ENCODE measurements around the gene SYNDIG1L.

SYNDIG1L gene

DNA sequence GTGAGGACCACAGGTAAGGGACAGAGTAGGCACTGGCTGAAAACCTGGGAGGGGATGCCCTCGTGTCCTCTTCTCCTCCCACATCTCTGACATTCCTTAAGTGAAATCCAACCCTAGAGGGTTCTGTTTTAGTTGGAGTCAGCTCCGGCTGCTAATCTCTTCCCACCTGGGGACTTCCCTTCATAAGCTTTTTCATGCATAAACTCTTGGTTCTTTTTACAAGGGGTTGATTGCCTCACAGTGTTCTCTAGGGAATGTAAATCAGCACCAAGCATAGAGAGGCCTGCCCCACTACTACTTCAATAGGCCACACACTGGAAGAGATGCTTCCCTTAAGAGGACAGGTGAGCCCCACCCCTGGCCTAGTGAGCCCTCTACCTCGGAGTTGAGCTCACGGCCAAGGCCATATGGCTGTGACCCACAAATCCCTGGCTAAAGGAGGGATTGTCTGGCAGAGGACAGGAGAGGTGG is 3.2 kb upstream of the SYNDIG1L start:
- no peak for DNase-seq (ENCODE audit: low read depth)

DNA sequence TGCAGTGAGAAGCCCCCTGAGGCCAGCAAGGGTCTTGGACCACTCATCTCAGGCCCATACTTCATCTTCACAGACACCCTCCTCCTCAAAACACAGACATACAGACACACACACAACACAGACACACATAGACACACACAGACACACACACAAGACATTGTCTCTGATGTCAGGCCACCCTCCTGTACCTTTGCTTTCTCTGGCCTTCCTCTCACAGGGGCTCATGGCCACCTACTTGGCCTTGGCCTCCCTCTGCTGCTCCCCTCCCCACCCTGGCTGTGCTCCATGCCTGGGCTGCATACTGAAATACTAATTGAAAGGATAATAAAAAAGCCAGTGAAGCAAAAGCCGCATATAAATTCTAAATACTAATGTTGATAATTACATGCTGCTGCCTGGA is 1.6 kb upstream of the SYNDIG1L start:
- DNase-seq (ENCODE audit: low read depth): no peak

DNA sequence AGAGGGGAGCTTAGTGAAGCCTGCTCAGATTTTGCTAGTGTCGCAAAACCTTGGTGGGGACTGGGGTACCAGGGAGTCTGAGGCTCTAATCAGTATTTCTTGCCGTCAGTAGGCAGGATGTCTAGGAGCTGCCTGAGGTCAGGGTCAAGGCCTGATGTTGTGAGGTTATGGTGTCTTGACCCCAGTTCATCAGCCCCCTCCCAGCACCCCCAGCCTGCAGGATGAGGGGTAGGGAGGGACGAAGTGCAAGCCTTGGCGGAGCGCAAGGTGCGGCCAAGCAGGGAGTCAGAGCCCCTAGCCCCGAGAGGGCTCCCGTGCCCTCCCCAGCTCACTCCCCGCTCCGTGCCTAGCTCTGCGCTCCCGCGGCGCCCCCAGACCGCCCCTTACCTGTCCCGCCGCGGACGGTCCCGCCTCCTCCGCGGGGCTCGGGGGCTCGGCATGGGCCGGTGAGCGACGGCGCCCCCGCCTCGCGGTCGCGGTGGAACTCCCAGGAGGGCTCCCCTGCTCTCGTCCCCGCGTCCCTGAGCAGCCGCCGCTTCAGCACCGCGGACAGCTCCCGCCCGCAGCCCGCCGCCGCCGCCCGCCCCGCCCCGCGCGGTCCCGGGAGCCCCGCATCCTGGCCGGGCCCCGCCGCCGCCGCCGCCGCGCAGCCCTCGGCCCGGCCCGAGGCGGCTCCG is 347 bp downstream of the SYNDIG1L start:
- peak; percentile 19 for DNase-seq (ENCODE audit: low read depth)

DNA sequence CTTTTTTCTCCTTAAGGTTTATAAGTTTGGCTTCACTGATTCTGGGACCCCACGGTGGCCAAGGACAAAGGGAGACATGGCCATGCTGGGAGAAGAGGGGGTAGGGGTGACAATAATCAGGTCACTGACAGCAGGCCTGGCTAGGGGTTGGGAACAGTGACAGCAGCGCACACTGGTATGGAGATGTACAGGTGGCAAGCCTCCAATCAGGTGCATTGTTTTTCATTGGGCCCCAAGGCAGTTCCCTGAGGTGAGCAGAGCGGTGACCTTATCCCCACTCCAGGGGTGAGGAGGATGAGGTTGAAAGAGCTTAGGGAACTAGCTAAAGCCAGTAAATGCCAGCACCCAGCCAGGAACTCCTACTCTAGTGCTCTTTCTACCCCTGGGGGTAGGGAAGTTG is 1.4 kb downstream of the SYNDIG1L start:
- no peak for DNase-seq (ENCODE audit: low read depth)

DNA sequence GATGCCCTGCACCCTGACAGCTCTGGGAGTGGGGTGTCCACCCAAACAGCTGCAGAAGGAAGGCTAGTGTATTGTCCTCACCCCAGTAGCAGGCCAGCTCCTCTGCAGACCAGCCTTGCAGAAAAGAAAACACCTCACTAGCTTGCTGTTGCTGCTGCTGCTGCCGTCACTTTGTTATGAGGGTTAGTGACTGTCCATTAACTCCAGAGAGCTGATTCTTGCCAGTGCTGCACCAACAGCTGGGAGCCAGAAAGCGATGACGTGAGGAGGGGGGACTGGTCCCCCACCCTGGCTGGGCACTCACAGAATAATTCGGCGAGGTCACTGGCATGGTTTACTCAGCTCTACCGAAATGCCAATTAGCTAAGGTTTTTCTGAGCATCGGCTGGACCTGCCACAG is 2.8 kb downstream of the SYNDIG1L start:
- no peak for DNase-seq (ENCODE audit: low read depth)

DNA sequence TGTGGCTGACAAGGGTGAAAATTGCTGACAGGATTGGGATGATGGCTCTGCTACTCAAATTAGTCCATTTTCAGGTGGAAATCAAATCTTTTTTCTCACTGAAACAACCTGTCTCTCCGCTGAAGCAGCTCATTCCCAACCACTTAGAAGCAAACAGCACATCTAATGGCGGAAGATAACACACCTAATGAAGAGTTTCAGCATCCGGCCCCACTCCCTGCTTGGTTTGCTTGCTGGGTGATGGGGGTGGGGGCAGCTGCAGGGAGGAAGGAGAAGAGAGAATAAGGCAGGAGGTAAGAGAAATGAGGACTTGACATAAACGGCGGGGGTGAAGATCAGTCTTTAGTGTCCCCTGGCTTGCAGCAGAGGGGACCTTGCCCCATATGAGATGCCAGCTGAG is 4.0 kb downstream of the SYNDIG1L start:
- DNase-seq (ENCODE audit: low read depth): no peak

DNA sequence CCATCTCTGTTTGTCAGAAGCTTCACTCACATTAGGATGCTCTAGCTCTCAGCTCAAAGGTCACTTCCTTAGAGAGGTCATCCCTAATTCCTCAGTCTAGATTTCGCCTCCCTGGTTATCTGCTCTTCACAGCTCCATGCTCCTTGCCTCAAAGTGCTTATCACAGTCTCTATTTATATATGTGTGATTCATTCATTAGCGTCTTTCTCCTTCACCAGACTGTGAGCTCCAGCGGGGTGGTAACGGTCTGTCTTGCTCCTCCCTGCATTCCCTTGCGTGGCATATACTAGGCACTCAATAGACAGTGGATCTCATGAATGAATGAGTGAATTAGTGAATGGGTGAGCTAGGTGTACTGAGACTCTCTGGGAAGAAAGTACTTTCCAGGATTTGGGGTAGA is 6.9 kb downstream of the SYNDIG1L start:
- no peak for DNase-seq (ENCODE audit: low read depth)

DNA sequence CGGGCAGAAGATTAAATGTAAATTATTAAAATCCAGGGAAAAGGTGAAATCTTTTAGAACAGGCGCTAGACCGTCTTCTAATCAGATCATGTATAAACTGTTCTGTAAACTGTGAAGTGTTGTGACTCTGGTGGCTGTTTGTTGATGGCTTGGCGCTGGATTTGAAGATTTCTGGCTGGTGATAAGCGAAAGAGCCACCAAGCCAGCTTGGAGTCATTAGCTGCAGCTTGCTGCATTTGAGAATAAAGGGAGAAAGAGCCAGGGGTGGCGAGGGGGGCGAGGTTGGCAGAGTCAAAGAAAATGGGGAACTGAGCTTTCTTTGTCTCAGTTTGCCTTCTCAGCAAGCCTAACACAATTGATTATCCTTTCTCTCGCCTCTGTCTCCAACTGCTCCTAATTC is 8.0 kb downstream of the SYNDIG1L start:
- no peak for DNase-seq (ENCODE audit: low read depth)

DNA sequence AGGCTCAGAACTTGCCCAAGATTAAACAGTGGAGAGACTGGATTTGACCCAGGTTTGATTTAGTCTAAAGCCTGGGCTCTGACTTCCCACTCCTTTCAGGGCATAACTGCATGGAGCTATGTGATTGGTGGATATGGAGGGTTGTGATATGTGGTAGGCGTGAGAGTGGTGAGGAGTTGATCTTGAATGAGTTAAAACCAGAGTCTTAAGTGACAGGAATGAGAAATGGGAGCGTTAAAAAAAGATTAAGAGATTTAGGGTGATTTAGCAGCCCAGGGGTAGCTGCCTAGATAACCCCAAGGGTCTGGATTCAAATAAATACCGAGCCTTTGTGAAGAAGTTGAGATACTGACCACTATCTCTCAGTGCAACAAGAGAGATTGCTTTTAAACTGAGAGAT is 8.4 kb downstream of the SYNDIG1L start:
- DNase-seq (ENCODE audit: low read depth): no peak

DNA sequence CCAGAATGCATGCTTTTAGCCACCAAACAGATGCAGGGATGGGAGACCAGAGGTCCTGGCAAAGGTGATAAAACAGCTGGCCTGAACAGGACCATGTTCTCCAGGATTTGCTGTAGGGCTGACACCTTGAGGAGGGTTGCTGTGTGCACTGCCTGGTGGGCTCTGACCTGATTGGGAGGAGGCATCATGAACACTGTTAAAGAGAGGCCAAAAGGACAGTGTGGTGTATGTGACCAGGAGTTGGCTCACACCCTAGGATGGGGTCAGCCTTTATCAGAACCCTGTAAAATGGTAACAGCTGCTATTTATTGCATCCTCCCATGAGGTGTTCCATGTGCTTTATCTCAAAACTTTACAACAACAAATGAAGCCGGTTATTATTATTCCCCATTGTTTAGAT is 8.8 kb downstream of the SYNDIG1L start:
- no peak for DNase-seq (ENCODE audit: low read depth)

DNA sequence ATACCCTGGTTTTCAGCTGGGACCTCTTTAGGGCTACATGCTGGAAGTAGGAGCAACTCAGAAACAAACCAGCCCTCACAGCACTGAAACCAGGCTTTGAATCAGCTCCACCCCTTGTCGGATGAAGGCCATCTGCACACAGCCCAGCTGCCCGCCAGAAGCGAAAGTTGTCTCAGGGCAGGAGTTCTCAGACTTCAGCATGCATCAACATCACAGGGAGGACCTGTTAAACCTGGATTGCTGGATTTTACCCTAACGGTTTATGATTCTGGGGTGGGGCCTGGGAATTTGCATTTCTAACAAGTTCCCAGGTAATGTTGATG is 10.9 kb downstream of the SYNDIG1L start:
- DNase-seq (ENCODE audit: low read depth): no peak

DNA sequence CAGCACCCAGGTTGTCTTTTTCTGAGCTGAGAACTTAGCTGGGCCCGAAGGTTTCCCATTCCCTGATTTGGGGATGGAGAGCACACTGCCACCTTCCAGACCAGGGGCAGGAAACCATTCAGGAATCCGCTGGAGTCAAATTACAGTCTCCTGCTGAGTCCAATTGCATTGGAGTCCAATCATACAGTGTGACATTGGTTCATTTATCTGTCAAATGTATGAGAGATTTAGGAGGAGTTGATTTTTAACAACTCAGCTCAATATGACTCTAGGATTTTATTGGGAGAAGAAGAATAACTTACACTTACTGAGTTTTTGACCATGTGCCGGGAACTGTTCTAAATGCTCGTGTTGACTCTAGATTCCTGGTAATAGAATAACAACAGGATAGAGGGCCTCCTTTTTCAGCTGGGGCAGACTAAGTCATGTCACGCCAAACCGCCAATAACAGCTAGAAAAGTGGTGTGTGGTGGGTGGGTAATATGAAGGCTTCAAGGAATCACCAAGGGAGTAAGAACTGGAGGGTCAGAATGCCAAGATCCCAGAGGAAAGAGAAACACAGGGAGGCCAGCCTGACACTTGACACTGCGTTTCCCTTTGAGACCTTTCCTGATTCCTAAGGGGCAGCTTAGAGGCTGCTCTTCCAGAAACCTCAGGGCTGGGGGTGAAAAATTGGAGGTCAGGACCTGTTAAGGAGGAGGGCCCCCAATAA is 11.5 kb downstream of the SYNDIG1L start:
- no peak for DNase-seq (ENCODE audit: low read depth)

DNA sequence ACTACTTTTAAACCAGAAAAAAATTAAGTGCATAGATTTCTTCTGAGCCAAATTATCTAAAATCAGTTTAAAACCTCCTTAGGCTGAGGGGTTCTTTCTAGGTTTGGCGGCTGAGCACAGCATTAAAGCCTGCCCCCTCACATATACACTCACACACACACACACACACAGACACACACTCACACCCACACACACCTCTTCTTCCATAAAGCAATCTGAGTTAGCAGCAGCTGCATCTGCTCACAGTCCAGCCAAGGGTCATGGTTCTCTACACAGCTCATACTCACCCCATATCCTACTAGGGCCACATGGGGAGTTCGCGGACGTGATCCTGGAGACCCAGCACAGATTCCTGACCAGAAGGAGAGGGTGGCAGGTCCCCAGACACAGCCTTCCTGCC is 12.4 kb downstream of the SYNDIG1L start:
- DNase-seq (ENCODE audit: low read depth): no peak

DNA sequence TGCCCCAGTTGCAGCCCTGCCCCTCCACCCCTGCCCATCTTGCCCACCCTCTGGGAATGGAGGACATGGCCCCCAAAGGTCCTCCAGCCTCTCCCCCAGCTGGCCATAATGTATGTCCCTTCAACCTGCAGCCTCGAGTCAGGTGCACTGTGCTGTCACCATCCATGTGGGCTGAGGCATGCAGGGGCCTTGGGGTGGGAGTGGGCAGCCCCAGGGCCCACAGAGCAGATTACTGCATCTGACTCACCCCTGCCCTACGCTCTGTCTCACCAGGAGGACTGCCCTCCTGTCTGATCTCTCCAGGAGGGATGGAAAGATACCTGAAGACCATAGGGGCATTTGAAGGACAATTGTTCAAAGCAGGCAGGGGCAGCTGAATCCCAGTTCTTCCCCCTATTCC is 13.3 kb downstream of the SYNDIG1L start:
- DNase-seq (ENCODE audit: low read depth): no peak

DNA sequence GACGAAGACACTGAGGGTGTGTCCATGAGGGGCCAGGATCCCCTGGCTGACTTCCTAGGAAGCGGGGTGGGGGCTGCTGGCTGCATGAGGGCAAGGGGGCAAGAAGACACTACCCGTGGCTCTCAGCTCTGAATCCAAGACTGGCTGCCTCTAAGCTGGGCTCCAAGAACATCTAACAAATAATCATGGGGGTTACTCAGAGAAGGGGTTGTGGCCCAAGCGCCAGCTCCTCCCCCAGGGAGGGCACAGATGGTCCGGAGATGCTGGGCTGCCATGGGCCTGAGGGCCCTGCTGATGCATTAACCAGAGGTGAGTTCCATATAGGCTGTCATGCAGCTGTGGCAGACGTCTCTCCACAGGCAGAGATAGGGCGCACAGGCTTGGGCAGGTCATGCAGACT is 14.3 kb downstream of the SYNDIG1L start:
- DNase-seq (ENCODE audit: low read depth): no peak

DNA sequence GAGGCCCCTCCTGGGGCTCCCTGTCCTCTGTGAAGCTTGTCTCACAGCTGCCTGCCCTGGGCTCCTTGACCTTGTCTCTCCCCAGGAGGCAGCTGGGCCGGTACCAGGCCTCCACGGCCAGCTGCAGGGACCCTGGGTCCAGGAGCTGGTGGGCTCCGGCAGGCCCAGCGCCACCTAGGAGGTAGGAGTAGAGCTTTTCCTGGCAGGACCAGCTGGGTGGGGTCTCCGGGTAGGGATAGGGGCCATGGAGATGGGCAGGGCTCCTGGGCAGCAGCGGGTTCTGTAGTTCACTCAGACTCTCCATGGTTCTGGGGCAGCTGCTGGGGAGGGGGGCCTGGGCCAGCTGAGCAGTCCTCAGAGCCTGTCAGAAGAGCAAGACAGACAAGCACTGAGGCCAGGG is 16.6 kb downstream of the SYNDIG1L start:
- DNase-seq (ENCODE audit: low read depth): no peak

DNA sequence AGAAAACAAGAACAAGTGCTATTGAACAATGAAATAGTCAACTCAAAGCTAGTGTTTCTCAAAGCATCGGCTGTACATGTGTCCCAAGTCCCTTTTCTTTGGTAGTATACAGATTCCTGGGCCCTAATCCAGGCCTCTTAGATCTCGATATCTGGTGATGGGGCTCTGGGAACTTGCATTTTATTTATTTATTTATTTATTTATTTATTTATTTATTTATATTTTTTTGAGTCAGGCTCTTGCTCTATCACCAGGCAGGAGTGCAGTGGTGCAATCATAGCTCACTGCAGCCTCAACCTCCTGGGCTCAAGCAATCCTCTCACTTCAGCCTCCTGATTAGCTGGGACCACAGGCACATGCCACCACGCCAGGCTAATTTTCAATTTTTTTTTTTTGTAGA is 17.1 kb downstream of the SYNDIG1L start:
- DNase-seq (ENCODE audit: low read depth): no peak

DNA sequence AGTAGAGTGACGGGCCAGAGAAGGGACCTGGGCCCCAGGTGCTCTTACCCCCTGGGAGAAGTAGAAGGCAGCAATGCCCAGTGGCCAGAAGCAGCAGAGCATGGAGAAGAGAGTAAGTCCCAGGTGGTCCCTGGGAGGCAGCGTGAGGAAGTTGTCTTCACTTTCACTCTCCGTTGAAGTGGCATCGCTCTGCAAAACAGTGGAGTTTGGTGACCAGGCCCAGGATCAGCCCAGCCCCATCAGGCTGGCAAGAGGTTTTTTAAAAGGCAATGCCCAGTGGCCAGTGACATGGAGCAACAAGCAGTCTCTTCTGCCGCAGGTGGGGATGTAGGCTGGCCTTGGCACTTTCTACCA is 18.2 kb downstream of the SYNDIG1L start:
- no peak for DNase-seq (ENCODE audit: low read depth)

DNA sequence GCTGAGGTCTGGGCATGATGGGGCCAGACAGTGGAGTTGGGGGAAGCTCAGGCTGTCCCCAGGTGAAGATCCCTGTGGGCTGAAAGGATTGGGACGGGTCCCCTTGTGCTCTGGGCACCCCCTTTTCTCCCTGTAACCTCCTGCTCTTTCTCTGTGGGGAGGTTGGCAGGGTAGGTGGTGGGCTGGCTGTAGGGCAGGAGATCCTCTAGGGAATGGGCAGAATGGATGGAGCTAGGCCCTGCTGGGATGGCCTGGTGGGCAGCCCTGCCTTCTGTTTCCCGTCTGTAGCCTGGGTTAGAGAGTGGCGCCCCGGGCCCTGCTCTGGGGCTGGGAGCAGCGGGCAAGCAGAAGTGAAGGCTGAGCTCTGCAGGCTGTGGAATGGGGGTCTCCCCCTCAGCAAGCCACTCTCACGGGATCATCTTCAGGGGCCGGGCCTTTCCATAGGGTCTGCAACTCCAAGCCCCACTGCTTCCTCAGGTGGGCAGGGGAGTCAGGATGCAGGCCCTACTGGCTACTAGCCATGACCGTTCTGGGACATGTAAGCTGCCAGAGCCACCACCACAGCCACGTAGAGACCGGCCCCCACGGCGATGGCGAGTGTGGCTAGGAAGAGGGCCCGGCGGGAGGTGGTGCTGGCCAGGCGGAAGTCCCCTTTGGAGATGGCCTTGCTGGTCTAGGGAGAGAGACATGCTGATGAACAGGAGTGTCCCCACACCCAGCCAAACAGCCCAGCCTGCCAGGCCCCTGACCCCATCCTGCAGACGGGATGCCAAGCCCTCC is 18.8 kb downstream of the SYNDIG1L start:
- DNase-seq (ENCODE audit: low read depth): no peak

DNA sequence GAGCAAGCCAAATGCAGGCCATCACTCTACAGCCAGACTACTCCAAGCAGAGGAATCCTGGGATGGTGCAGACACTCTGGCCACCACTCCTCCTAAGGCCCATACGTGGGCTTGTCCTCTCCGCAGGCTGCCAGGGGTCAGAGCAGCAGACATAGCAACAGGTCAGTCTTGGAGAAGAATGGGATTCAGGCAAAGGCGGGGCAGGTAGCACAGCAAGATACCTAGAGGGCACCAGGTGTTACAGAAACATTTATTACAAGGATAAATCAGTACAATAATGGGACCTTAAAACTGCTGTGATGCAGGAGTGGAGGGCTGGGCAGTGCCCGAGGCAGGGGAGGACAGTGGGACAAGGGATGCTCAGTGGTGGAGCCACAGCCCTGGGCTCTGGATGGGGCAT is 20.3 kb downstream of the SYNDIG1L start:
- DNase-seq (ENCODE audit: low read depth): no peak

DNA sequence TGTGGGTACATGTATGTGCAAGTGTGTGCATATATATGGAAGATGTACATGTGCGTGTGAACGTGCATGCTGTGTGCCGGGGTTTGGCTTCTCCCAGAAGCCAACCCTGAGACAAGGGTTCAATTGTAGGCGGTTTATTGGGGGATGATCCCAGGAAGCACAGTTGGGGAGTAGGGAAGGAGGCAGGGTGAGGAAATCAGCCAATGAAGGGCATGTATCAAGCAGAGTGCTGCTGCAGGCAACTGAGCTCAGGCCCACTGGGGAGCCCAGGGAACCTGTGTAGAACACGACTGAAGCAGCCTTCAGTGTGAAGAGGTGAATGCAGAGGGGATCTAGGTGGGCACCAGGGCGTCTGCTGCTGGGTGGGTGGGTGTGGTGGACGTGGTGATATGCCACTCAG is 21.6 kb downstream of the SYNDIG1L start:
- no peak for DNase-seq (ENCODE audit: low read depth)

DNA sequence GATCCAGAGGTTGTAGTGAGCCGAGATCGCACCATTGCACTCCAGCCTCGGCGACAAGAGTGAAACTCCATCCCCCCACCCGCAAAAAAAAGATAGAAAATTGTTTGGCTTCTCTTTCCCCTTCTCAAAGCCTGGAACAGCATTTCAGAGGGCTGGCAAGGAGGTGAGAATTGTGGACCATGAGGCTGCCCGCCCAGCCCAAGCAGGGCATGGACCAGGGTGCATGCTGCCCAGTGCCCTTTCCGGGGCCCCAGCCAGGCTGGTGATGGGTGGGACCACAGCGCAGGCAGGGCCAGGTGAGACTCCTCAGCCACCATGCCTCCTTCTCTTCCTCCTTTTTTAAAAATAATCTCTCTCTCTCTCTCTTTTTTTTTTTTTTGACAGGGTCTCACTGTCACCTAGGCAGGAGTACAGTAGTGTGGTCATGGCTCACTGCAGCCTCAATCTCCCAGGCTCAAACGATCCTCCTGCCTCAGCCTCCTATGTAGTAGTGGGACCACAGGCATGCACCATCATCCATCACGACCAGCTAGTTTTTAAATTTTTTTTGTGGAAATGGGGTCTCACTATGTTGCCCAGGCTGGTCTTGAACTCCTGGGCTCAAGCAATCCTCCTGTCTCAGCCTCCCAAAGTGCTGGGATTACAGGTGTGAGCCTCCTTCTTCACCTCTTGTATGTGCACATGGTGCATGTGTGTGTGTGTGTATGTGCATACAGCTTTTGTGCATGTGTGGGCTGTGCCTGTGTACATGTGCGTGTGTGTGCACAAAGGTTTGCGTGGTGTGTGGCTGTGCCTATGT is 22.2 kb downstream of the SYNDIG1L start:
- no peak for DNase-seq (ENCODE audit: low read depth)
